NCI-H1694 (cell line): ENCODE results near the gene CHMP5.
"Not testable (repeated sequence)": the region's sequence is repeated elsewhere in the genome, so short reads cannot be mapped to it uniquely, and the experiment has no call there.

Source experiments
- DNase-seq: peaks from one replicate; lab custom pipeline; 2025; lab: John Stamatoyannopoulos, UW

CHMP5 gene

GRCh38 chr9:33277484-33277883 is 12.6 kb downstream of the CHMP5 start:
- no peak for DNase-seq

DNA sequence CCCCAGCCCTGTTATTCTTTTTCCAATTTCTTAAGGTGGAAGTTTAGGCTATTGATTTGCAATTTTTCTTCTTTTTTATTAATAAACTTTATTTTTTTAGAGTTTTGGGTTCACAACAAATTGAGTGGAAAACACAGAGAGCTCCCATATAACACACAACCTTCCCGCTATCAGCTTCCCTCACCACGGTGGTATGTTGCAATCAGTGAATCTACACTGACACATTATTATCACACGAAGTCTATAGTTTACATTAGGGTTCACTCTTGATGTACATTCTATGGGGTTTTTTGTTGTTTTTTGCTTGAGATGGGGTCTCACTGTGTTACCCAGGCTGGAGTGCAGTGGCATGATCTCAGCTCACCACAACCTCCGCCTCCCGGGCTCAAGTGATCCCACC is 20.7 kb downstream of the CHMP5 start:
- DNase-seq, result no peak

DNA sequence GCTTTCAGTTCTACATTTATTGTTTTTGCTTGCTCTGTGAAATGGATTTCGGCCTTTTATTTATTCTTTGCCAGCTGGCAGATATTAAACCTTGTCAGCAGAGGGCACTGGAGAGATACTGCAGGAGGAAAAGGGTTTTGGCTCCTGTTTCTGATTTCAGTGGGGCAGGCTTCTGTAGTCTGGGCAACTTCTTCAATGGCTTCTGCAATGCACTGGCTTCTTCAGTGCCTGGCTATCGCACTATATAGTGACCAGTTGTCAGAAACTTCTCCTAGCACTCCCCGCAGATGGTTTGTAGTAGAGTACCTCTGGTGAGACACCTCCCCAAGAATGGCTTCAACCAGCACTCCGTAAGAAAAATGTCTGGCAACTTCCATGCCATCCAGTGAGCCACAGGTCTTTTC is 22.2 kb downstream of the CHMP5 start:
- DNase-seq, result peak; percentile 66

- no peak for DNase-seq
Measured at GRCh38 chr9:33288235-33288634, 23.4 kb downstream of the CHMP5 start.

DNA sequence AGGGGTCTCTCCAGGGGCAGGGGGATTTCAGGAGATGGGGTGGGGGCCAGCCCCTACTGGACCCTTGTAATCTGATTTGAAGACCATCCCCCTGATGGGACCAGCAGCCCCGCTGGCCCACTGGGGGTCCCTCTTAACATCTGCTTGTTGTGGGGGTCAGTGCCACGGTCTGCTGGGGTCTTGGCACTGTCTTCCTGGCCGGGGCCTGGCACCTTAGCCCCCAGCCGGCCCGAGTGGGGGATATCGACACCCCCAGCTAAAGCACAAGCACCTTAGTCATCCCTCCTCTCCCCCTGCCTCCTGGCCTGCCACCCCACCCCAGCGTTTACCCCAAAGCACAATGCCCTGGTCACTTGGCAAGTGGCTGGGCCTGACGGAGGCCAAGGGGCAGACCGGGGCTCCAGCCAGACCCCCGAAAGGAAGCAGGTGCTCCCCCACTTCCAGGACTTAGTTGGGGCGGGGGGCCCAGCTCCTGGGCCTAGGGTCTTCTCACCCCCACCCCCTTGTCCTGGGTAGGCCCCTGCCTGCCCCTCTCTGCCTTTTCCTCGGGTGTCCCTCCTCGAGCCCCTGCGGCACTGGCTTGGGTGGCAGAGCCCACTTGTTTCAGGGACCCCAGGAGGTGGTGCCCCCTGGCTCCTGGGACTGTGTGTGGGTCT is 24.1 kb downstream of the CHMP5 start:
- DNase-seq, result no peak

GRCh38 chr9:33289496-33289895 is 24.6 kb downstream of the CHMP5 start:
- DNase-seq, result no peak

- DNase-seq, result no peak
Measured at GRCh38 chr9:33289936-33290246, 25.0 kb downstream of the CHMP5 start.

GRCh38 chr9:33290247-33291030 is 25.6 kb downstream of the CHMP5 start, which contains the start of gene NFX1:
NFX1 (plus strand) TSS chr9:33290516; CDS start chr9:33290573, 57 bp downstream.
- DNase-seq, result peak; percentile 97

GRCh38 chr9:33291031-33291397 is 26.2 kb downstream of the CHMP5 start:
- no peak for DNase-seq

DNA sequence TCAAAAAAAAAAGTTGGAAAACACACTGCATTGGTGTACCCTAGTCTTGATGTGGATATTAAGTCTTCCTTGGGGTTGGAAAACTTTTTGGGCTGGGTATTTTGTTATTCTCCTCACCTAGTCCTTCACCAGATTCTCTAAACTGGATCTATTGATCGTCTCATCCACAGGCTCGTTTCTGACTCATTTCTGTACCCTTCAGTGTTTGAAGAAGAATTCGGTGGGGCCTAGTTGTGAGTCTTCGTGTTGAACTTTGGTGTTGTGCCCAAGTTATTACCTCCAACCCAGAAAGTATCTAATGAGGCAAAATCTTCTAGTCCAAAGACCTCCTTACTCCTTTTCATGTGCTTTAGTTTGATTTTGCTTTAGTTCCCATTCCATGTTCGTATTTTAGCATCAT is 27.1 kb downstream of the CHMP5 start:
- no peak for DNase-seq

GRCh38 chr9:33293782-33294181 is 28.9 kb downstream of the CHMP5 start:
- DNase-seq, result no peak

DNA sequence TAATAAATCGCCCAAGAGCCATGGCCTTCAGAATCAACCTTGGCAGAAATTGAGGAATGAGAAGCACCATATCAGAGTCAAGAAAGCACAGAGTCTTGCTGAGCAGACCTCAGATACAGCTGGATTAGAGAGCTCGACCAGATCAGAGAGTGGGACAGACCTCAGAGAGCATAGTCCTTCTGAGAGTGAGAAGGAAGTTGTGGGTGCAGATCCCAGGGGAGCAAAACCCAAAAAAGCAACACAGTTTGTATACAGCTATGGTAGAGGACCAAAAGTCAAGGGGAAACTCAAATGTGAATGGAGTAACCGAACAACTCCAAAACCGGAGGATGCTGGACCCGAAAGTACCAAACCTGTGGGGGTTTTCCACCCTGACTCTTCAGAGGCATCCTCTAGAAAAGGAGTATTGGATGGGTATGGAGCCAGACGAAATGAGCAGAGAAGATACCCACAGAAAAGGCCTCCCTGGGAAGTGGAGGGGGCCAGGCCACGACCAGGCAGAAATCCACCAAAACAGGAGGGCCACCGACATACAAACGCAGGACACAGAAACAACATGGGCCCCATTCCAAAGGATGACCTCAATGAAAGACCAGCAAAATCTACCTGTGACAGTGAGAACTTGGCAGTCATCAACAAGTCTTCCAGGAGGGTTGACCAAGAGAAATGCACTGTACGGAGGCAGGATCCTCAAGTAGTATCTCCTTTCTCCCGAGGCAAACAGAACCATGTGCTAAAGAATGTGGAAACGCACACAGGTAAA is 30.0 kb downstream of the CHMP5 start:
- DNase-seq, result no peak

DNA sequence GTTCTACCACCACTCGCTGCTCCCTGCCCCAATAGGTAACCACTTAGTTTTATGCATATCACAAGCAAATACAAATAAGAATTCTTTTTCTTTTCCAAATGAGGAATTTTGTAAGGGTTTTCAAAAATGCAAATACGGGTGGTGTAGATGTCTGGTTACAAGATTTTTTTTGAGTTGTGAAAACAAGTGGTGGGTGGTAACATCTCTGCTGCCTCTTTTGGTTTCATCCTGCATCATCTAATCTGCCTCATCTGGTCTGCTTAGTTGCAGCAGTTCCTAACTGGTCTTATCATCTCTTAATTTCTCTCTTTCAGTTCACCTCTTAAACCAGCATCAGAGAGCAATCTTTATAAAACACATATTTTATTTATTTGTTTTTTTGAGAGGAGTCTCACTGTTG is 30.7 kb downstream of the CHMP5 start:
- DNase-seq, result no peak

- no peak for DNase-seq
Measured at GRCh38 chr9:33297432-33297831, 32.6 kb downstream of the CHMP5 start.

GRCh38 chr9:33300546-33300945 is 35.7 kb downstream of the CHMP5 start:
- no peak for DNase-seq

DNA sequence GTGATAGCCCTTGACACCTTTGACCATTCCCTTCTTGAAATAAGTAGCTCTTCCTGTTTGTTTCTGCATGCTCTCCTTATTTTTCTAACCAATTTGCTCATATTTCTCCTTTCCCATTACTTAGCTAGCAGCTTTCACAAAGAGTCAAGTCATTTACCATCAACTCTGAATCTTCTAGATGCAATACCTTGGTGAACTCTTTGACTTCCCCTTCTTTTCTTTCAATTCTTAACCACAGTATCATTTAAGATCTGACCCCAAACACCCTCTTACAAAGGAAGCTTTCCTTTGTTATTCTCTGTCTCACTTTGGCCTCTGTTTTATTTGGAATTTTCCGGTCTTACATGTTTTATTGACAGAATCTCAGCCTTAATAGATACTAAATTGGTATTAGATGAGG is 39.5 kb downstream of the CHMP5 start:
- DNase-seq, result no peak

GRCh38 chr9:33306037-33306436 is 41.2 kb downstream of the CHMP5 start:
- DNase-seq, result no peak

GRCh38 chr9:33307067-33307466 is 42.2 kb downstream of the CHMP5 start:
- no peak for DNase-seq

DNA sequence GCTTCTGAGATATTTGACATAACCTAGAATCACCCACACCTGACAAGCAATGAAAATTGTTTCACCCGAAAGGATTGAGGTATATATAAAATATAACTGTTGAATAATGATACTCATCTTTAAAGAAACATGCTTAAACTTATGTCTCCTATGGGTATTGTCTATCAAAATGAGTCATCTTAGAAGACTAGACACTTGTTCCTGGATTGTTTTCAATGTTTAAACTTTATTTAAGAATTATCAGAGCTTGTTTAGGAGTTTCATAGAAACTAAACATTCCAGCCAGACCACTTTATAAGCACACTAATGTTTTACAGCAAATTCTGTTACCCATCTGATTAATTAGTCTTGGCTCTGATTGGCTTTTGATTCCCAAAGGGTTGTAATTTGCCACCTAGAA is 45.1 kb downstream of the CHMP5 start:
- DNase-seq, result no peak

- no peak for DNase-seq
Measured at GRCh38 chr9:33310748-33311147, 45.9 kb downstream of the CHMP5 start.

GRCh38 chr9:33311953-33312352 is 47.1 kb downstream of the CHMP5 start:
- DNase-seq, result no peak

DNA sequence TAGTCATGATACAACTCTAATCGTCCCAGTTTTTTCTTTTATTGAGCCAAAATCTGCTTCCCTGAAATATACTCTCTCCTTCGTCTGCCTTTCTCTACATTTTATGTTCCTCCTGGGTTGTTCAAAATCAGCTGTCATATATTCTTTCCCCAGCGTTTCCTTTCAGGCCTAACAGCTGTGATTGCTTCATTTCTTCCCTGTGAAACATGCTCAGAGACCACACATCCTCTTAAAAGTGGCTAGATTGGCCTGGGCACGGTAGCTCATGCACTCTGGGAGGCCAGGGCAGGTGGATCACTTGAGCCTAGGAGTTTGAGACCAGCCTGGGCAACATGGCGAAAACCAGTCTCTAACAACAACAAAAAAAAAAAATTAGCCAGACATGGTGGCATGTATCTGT is 50.5 kb downstream of the CHMP5 start:
- DNase-seq, result no peak

- not testable (repeated sequence) for DNase-seq
Measured at GRCh38 chr9:33317136-33317535, 52.3 kb downstream of the CHMP5 start.
